Mesendoderm (in vitro differentiated cells): ENCODE measurements around the gene PDCD1.

Experiments
- DNase-seq: peaks from one replicate; pipeline ENCODE4 v3.0.0; 2013
- H2AK5ac ChIP-seq: 2 replicates; pipeline ENCODE4 v1.6.1; 2013; ENCODE audit warnings: low read length, inconsistent platforms
- H2BK120ac ChIP-seq: 2 replicates; pipeline ENCODE4 v1.6.1; 2013; ENCODE audit warnings: low read depth, mild to moderate bottlenecking, low read length, moderate library complexity, mixed read lengths
- H2BK15ac ChIP-seq: replicated peaks from 2 replicates; pipeline ENCODE4 v1.6.1; 2013; ENCODE audit warnings: low read depth, mild to moderate bottlenecking, moderate library complexity
- H2BK5ac ChIP-seq: 2 replicates; pipeline ENCODE4 v1.6.1; 2013; ENCODE audit warnings: low read length, inconsistent platforms
- H3K18ac ChIP-seq: 2 replicates; pipeline ENCODE4 v1.6.1; 2013; ENCODE audit warnings: mild to moderate bottlenecking, low read length, mixed read lengths
- H3K23ac ChIP-seq: one replicate; pipeline ENCODE4 v1.6.1; 2013; ENCODE audit warnings: low read length
- H3K27ac ChIP-seq: 2 replicates; pipeline ENCODE4 v1.5.1; 2013; ENCODE audit warnings: low read depth, mild to moderate bottlenecking, inconsistent platforms, low read length, moderate library complexity
- H3K27me3 ChIP-seq: 2 replicates; pipeline ENCODE4 v1.6.1; 2013; ENCODE audit warnings: low read length, control low read depth, mild to moderate bottlenecking, inconsistent platforms; ENCODE audit not compliant: insufficient read depth, poor library complexity
- H3K36me3 ChIP-seq: 2 replicates; pipeline ENCODE4 v1.6.1; 2013; ENCODE audit warnings: low read length, inconsistent platforms; ENCODE audit not compliant: control insufficient read depth, insufficient read depth
- H3K4ac ChIP-seq: one replicate; pipeline ENCODE4 v1.6.1; 2013; ENCODE audit warnings: low read depth, mild to moderate bottlenecking, low read length, moderate library complexity
- H3K4me1 ChIP-seq: 2 replicates; pipeline ENCODE4 v1.6.1; 2013; ENCODE audit warnings: low read depth, low read length, inconsistent platforms; ENCODE audit not compliant: control insufficient read depth
- H3K4me2 ChIP-seq: 2 replicates; pipeline ENCODE4 v1.6.1; 2013; ENCODE audit warnings: low read length
- H3K4me3 ChIP-seq: 2 replicates; pipeline ENCODE4 v1.5.1; 2013; ENCODE audit warnings: mild to moderate bottlenecking, low read length
- H3K56ac ChIP-seq: one replicate; pipeline ENCODE4 v1.6.1; 2013; ENCODE audit warnings: low read length
- H3K79me1 ChIP-seq: 2 replicates; pipeline ENCODE4 v1.6.1; 2013; ENCODE audit warnings: low read length, inconsistent platforms
- H3K79me2 ChIP-seq: 2 replicates; pipeline ENCODE4 v1.6.1; 2013; ENCODE audit warnings: mild to moderate bottlenecking, low read length; ENCODE audit not compliant: control insufficient read depth, insufficient read depth
- H3K9ac ChIP-seq: 2 replicates; pipeline ENCODE4 v1.6.1; 2013; ENCODE audit warnings: low read length, inconsistent platforms
- H4K5ac ChIP-seq: one replicate; pipeline ENCODE4 v1.6.1; 2013; ENCODE audit warnings: low read length
- H4K8ac ChIP-seq: one replicate; pipeline ENCODE4 v1.6.1; 2013; ENCODE audit warnings: low read depth, mild to moderate bottlenecking, control low read depth, low read length, moderate library complexity
- WGBS: extraction: QIAGEN DNeasy Blood & Tissue Kit; methylation state at CpG from one replicate; pipeline ENCODE4 v1.1.7; 2013; ENCODE audit warnings: low lambda C conversion rate, missing lambda C conversion rate; ENCODE audit not compliant: insufficient coverage; ENCODE audit errors: extremely low coverage; 5-methylcytosine and 5-hydroxymethylcytosine counted together

The PDCD1 gene

DNA sequence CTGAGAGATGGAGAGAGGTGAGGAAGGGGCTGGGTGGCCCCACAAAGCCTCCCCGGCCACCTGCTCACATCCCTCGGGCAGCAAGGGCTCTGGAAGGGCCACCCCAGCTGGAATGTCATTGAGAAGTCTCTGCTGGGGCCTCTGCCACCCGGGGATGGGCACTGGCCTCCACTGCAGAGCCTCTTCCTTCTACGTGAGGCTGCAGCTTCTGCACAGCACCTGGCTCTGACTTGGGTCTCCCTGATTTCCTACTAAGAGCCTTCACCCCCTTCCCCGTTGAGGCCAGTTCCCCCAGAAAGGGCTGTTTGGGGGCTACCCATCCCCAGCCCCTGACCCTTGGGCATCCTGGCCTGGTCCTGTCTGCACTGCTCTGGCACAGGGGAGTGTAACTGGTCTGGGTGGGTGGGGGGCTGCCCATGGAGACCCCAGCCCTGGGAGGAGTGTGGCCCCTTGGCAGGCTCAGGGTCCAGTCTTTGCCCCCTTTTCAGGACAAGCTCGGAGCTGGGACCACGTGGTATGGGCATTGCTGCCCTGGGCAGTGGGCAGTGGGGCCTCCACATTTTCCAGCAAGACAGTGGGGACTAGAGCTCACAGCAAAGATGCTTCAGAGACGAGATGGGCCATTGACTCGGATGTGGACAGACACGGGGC, 5.6 kb downstream of the PDCD1 start:
- no peak overlapping the region for H3K4me3 ChIP-seq
- H3K23ac ChIP-seq: no peak overlapping the region
- no CpG with 5 or more reads among the region's 10 CpGs for WGBS
- H3K4me1 ChIP-seq: no peaks in the 10 kb centered on the region
- DNase-seq: no peak
- no peak overlapping the region for H2BK15ac ChIP-seq
- H3K27ac ChIP-seq: no peak overlapping the region
- no peak overlapping the region for H3K18ac ChIP-seq
- no peaks in the 10 kb centered on the region for H3K36me3 ChIP-seq
- no peak overlapping the region for H2AK5ac ChIP-seq
- no peak overlapping the region for H2BK5ac ChIP-seq
- H2BK120ac ChIP-seq: no peak overlapping the region
- H3K4ac ChIP-seq: no peak overlapping the region
- no peaks in the 10 kb centered on the region for H3K79me2 ChIP-seq
- H3K27me3 ChIP-seq: no peaks in the 10 kb centered on the region
- no peak overlapping the region for H3K4me2 ChIP-seq
- no peak overlapping the region for H4K5ac ChIP-seq
- no peak overlapping the region for H3K9ac ChIP-seq
- H3K79me1 ChIP-seq: no peaks in the 10 kb centered on the region
- no peak overlapping the region for H4K8ac ChIP-seq
- no peak overlapping the region for H3K56ac ChIP-seq

DNA sequence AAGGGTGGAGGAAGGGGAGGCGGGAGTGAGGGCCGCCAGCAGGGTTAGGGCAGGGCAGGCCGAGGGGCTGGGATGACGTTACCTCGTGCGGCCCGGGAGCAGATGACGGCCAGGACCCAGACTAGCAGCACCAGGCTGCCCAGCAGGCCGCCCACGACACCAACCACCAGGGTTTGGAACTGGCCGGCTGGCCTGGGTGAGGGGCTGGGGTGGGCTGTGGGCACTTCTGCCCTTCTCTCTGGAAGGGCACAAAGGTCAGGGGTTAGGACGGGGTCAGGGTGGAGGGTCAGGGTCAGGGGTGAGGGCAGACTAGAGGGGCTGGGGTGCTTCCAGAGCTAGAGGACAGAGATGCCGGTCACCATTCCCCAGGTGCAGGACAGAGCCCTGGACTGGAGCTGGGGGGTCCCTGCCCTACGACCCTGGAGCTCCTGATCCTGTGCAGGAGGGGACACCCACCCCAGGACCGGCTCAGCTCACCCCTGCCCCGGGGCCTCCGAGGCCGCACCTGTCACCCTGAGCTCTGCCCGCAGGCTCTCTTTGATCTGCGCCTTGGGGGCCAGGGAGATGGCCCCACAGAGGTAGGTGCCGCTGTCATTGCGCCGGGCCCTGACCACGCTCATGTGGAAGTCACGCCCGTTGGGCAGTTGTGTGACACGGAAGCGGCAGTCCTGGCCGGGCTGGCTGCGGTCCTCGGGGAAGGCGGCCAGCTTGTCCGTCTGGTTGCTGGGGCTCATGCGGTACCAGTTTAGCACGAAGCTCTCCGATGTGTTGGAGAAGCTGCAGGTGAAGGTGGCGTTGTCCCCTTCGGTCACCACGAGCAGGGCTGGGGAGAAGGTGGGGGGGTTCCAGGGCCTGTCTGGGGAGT, 6.3 kb downstream of the PDCD1 start:
- Histone ChIP-seq H2BK15ac (no peak overlapping the region), H3K79me2 (no peaks in the 10 kb centered on the region), H2BK120ac (no peak overlapping the region), H3K4ac (no peak overlapping the region), H3K27ac (no peak overlapping the region), H3K9ac (no peak overlapping the region), H3K18ac (no peak overlapping the region), H2AK5ac (no peak overlapping the region), H3K4me3 (no peak overlapping the region), H3K4me2 (no peak overlapping the region), H4K5ac (no peak overlapping the region), H2BK5ac (no peak overlapping the region), H4K8ac (no peak overlapping the region), H3K79me1 (no peaks in the 10 kb centered on the region), H3K36me3 (no peaks in the 10 kb centered on the region), H3K56ac (no peak overlapping the region), H3K27me3 (no peaks in the 10 kb centered on the region), H3K23ac (no peak overlapping the region), H3K4me1 (no peaks in the 10 kb centered on the region)
- DNase-seq: no peak
- no CpG with 5 or more reads among the region's 39 CpGs for WGBS

DNA sequence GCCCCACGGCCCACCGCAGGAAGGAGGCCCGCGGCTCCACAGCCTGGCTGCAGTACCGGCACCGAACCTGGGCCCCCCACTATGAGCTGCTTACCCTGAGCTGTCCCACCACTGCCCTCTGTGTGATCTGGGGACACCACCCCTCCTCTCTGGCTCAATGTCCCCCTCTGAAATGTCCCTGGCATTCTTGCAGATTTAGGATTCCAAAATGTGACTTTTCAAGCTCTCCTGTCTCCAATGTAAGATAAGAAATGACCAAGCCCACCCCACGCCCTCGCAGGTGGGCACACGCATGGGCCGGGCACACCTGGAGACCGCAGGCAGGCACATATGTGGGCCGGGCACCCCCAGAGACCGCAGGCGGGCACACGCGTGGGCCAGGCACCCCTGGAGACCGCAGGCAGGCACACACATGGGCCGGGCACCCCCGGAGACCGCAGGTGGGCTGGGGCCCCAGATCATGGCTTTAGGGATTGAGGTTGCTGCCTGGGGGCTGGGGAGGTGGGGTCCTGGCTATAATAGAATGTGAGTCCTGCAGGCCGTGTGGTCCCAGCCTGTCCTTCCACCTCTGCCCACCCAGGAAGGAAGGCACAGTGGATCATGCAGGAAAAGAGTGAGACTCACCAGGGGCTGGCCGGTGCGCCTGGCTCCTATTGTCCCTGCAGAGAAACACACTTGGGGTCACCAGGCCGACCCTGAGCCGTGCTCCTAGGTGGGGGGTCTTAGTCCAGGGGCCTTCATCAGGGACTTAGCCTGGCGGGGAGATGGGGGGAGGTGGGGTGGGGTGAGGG, 7.2 kb downstream of the PDCD1 start:
- H2BK5ac ChIP-seq: no peak overlapping the region
- no peak overlapping the region for H3K9ac ChIP-seq
- WGBS: no CpG with 5 or more reads among the region's 26 CpGs
- H4K8ac ChIP-seq: no peak overlapping the region
- no peak overlapping the region for H3K4me2 ChIP-seq
- H3K4me1 ChIP-seq: no peaks in the 10 kb centered on the region
- H3K4ac ChIP-seq: no peak overlapping the region
- H3K27me3 ChIP-seq: no peaks in the 10 kb centered on the region
- no peak overlapping the region for H4K5ac ChIP-seq
- no peaks in the 10 kb centered on the region for H3K79me2 ChIP-seq
- no peak overlapping the region for H3K18ac ChIP-seq
- H3K27ac ChIP-seq: no peak overlapping the region
- no peak overlapping the region for H2BK120ac ChIP-seq
- H3K79me1 ChIP-seq: no peaks in the 10 kb centered on the region
- no peak overlapping the region for H3K4me3 ChIP-seq
- no peak overlapping the region for H3K23ac ChIP-seq
- no peaks in the 10 kb centered on the region for H3K36me3 ChIP-seq
- H2AK5ac ChIP-seq: no peak overlapping the region
- no peak overlapping the region for H3K56ac ChIP-seq
- DNase-seq: no peak
- no peak overlapping the region for H2BK15ac ChIP-seq

- Histone ChIP-seq H3K4me2 (no peak overlapping the region), H3K27me3 (no peaks in the 10 kb centered on the region), H2BK120ac (no peak overlapping the region), H3K4ac (no peak overlapping the region), H3K79me1 (no peaks in the 10 kb centered on the region), H4K8ac (no peak overlapping the region), H3K4me3 (no peak overlapping the region), H3K36me3 (no peaks in the 10 kb centered on the region), H4K5ac (no peak overlapping the region), H3K79me2 (no peaks in the 10 kb centered on the region), H2BK15ac (no peak overlapping the region), H2AK5ac (no peak overlapping the region), H3K9ac (no peak overlapping the region), H3K27ac (no peak overlapping the region), H3K4me1 (no peaks in the 10 kb centered on the region), H3K18ac (no peak overlapping the region), H2BK5ac (no peak overlapping the region), H3K56ac (no peak overlapping the region), H3K23ac (no peak overlapping the region)
- WGBS: no CpG with 5 or more reads among the region's 27 CpGs
- DNase-seq: no peak
Measured at GRCh38 chr2:241850544-241851324, 8.0 kb downstream of the PDCD1 start.

- Histone ChIP-seq H2AK5ac (no peak overlapping the region), H3K36me3 (no peaks in the 10 kb centered on the region), H3K79me1 (no peaks in the 10 kb centered on the region), H2BK15ac (no peak overlapping the region), H3K79me2 (no peaks in the 10 kb centered on the region), H3K4me3 (no peak overlapping the region), H3K4me1 (no peaks in the 10 kb centered on the region), H4K8ac (no peak overlapping the region), H3K4me2 (no peak overlapping the region), H3K18ac (no peak overlapping the region), H4K5ac (no peak overlapping the region), H3K27me3 (peaks cover under 1% of the 10 kb centered on the region), H3K23ac (no peak overlapping the region), H3K9ac (no peak overlapping the region), H3K4ac (no peak overlapping the region), H3K27ac (no peak overlapping the region), H2BK5ac (no peak overlapping the region), H3K56ac (no peak overlapping the region), H2BK120ac (no peak overlapping the region)
- no peak for DNase-seq
- no CpG with 5 or more reads among the region's 16 CpGs for WGBS
Measured at GRCh38 chr2:241849616-241850543, 8.8 kb downstream of the PDCD1 start.
